Osteoblast (primary cell): ENCODE results near the gene JADE2. TPM values are rescaled to one million over a fixed set of nuclear protein-coding genes. Genes with fewer than 3 reads are reported as not detected.

Source experiments
- DNase-seq: peaks from one replicate; pipeline ENCODE4 v3.0.0; 2011; ENCODE audit warnings: low spot score, mixed read lengths; ENCODE audit not compliant: insufficient read length; ENCODE audit errors: missing footprints
- H2AFZ ChIP-seq: 2 replicates; pipeline ENCODE4 v1.6.0; 2011; ENCODE audit warnings: mild to moderate bottlenecking, low read length
- H3K27ac ChIP-seq: 2 replicates; pipeline ENCODE4 v1.5.1; 2011; ENCODE audit warnings: mild to moderate bottlenecking, low read depth, low read length, moderate library complexity
- H3K27me3 ChIP-seq: 2 replicates; pipeline ENCODE4 v1.6.0; 2012; ENCODE audit warnings: mild to moderate bottlenecking, control low read depth, inconsistent platforms, low read length, moderate library complexity; ENCODE audit not compliant: insufficient read depth
- H3K36me3 ChIP-seq: 2 replicates; pipeline ENCODE4 v1.5.1; 2011; ENCODE audit warnings: mild to moderate bottlenecking, low read length, control low read depth, moderate library complexity; ENCODE audit not compliant: insufficient read depth
- H3K4me1 ChIP-seq: 2 replicates; pipeline ENCODE4 v1.5.1; 2011; ENCODE audit warnings: mild to moderate bottlenecking, low read length, control low read depth, moderate library complexity; ENCODE audit not compliant: insufficient read depth
- H3K4me2 ChIP-seq: 2 replicates; pipeline ENCODE4 v1.6.0; 2011; ENCODE audit warnings: mild to moderate bottlenecking, low read length; ENCODE audit not compliant: insufficient read depth
- H3K4me3 ChIP-seq: fragments of 200-600 bp; sonication (generic); 3 replicates; pipeline ENCODE4 v1.5.1; 2012; ENCODE audit warnings: mild to moderate bottlenecking, low read length, inconsistent platforms; ENCODE audit not compliant: insufficient read depth
- H3K79me2 ChIP-seq: 2 replicates; pipeline ENCODE4 v1.6.0; 2012; ENCODE audit warnings: mild to moderate bottlenecking, low read length, control low read depth, inconsistent platforms; ENCODE audit not compliant: insufficient read depth
- H3K9me3 ChIP-seq: 2 replicates; pipeline ENCODE4 v1.5.1; 2011; ENCODE audit warnings: low read depth, low read length, control low read depth
- H4K20me1 ChIP-seq: 2 replicates; pipeline ENCODE4 v1.6.0; 2012; ENCODE audit warnings: mild to moderate bottlenecking, low read length, control low read depth; ENCODE audit not compliant: insufficient read depth
- total RNA-seq: library from RNA; depleted of rRNA; stranded (reverse); fragments of >200 nt; gene quantifications from 2 replicates; pipeline ENCODE4 v1.2.3, GENCODE V29; 2012
- TF ChIP-seq, protein P1 (sequence below): IDR thresholded peaks from 2 replicates; pipeline ENCODE4 v1.5.1; 2011; ENCODE audit warnings: mild to moderate bottlenecking, low read depth, low read length, moderate library complexity; ENCODE audit errors: extremely low read depth

Gene JADE2
- total RNA-seq, 1 donor: 26.8 TPM

DNA sequence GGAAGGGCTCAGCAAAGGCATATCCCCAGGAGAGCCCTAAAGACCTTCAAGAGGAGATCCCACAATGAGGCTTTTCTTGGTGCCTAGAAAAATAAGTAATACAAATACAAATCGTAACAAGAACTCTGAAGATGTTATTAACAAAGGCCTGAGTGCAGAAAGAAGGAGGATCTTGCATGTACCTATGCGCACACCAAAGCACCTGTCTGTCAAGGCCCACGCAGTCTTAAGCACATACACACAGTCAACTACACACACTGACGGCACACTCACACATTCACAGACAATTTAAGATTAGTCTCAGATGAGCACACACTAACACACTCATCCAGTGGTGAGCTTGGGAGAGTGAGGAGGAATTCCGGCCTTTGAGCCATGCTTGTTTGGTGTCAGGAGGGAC, 38.5 kb downstream of the JADE2 start:
- no peak overlapping the region for H2AFZ ChIP-seq
- no peak overlapping the region for H3K4me2 ChIP-seq
- no peak overlapping the region for H3K4me3 ChIP-seq
- no peak overlapping the region for H3K27ac ChIP-seq
- peaks cover 13% of the 10 kb centered on the region for H3K79me2 ChIP-seq
- H3K4me1 ChIP-seq: peaks cover 24% of the 10 kb centered on the region
- DNase-seq: peak; percentile 46
- TF ChIP-seq, protein P1, sequence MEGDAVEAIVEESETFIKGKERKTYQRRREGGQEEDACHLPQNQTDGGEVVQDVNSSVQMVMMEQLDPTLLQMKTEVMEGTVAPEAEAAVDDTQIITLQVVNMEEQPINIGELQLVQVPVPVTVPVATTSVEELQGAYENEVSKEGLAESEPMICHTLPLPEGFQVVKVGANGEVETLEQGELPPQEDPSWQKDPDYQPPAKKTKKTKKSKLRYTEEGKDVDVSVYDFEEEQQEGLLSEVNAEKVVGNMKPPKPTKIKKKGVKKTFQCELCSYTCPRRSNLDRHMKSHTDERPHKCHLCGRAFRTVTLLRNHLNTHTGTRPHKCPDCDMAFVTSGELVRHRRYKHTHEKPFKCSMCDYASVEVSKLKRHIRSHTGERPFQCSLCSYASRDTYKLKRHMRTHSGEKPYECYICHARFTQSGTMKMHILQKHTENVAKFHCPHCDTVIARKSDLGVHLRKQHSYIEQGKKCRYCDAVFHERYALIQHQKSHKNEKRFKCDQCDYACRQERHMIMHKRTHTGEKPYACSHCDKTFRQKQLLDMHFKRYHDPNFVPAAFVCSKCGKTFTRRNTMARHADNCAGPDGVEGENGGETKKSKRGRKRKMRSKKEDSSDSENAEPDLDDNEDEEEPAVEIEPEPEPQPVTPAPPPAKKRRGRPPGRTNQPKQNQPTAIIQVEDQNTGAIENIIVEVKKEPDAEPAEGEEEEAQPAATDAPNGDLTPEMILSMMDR: no peak
- H3K36me3 ChIP-seq: peaks cover 52% of the 10 kb centered on the region
- no peaks in the 10 kb centered on the region for H3K27me3 ChIP-seq
- no peaks in the 10 kb centered on the region for H3K9me3 ChIP-seq
- H4K20me1 ChIP-seq: no peaks in the 10 kb centered on the region

DNA sequence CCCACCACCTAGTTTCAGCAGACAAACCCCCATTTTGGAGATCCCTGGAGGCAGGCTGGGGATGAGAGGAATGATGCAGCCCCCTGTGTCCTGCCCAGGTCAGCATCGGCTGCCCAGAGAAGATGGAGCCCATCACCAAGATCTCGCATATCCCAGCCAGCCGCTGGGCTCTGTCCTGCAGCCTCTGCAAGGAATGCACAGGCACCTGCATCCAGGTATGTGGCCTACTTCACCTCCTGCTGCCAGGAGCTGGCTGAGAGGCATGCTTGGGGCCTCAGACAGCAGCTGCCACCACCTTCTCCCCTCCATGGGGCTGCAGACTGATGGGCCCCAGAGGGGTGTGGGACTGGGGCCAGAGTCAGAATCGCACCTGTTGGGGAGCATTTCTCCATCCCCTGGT, 38.9 kb downstream of the JADE2 start:
- no peak overlapping the region for H3K4me3 ChIP-seq
- peaks cover 26% of the 10 kb centered on the region for H3K4me1 ChIP-seq
- H2AFZ ChIP-seq: no peak overlapping the region
- peak; percentile 53 for DNase-seq
- no peak overlapping the region for H3K4me2 ChIP-seq
- H3K36me3 ChIP-seq: peaks cover 52% of the 10 kb centered on the region
- no peaks in the 10 kb centered on the region for H4K20me1 ChIP-seq
- no peaks in the 10 kb centered on the region for H3K9me3 ChIP-seq
- no peak overlapping the region for H3K27ac ChIP-seq
- peaks cover 11% of the 10 kb centered on the region for H3K79me2 ChIP-seq
- TF ChIP-seq, protein P1: no peak
- H3K27me3 ChIP-seq: no peaks in the 10 kb centered on the region

DNA sequence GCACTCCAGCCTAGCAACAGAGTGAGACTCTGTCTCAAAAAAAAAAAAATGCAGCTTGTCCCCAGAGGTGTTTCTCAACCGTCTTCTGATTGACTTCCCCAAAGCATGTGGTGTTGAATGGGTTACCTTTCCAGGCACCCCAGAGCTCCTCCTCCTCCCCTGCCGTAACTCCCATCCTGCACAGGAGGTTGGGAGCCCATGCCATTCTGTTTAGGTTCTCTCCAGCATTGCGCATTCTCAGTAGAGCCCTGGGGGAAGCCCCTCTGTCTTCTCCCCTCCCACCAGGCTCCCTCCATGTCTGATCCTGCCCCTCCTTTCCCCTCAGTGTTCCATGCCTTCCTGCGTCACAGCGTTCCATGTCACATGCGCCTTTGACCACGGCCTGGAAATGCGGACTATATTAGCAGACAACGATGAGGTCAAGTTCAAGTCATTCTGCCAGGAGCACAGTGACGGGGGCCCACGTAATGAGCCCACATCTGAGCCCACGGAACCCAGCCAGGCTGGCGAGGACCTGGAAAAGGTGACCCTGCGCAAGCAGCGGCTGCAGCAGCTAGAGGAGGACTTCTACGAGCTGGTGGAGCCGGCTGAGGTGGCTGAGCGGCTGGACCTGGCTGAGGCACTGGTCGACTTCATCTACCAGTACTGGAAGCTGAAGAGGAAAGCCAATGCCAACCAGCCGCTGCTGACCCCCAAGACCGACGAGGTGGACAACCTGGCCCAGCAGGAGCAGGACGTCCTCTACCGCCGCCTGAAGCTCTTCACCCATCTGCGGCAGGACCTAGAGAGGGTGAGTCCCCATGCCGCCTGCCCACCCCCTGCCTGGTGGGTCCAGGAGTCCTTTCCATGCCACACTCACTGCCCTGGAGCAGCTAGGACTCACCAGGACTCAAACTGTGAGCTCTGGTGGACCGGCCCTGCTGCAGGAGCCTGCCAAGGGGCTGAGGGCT, 40.6 kb downstream of the JADE2 start:
- TF ChIP-seq, protein P1: no peak
- Histone ChIP-seq H3K4me1 (peaks cover 26% of the 10 kb centered on the region), H3K36me3 (peaks cover 44% of the 10 kb centered on the region), H3K4me2 (no peak overlapping the region), H2AFZ (no peak overlapping the region), H4K20me1 (no peaks in the 10 kb centered on the region), H3K9me3 (no peaks in the 10 kb centered on the region), H3K27me3 (no peaks in the 10 kb centered on the region), H3K4me3 (no peak overlapping the region), H3K27ac (no peak overlapping the region), H3K79me2 (peaks cover 20% of the 10 kb centered on the region)
- peak; percentile 25 for DNase-seq

DNA sequence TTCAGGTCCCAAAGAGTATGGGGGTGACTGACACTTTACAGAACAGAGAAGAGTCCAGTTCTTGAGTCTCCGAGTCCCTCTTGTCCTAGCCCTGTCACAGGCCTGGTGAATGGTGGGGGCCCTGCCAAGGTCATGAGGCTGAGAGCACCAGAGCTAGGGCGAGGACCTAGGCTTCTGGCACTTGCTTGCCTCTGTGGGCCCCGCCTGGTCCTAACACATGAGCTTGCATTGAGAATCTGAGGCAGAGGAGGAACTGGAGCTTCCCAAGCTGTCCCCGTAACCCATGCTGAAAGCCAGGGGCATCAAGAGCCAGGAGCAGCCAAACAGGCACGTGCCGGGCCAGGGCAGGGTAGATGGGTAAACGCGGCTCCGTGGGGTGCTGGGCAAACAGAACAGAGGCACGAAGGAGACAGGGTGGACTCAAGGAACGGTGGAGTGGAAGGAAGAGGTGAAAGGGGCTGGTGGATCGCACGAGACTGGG, 41.3 kb downstream of the JADE2 start:
- Histone ChIP-seq H3K4me3 (no peak overlapping the region), H3K4me1 (peaks cover 21% of the 10 kb centered on the region), H2AFZ (no peak overlapping the region), H3K9me3 (no peaks in the 10 kb centered on the region), H4K20me1 (peaks cover under 1% of the 10 kb centered on the region), H3K27ac (no peak overlapping the region), H3K36me3 (peaks cover 45% of the 10 kb centered on the region), H3K79me2 (peaks cover 25% of the 10 kb centered on the region), H3K27me3 (no peaks in the 10 kb centered on the region), H3K4me2 (no peak overlapping the region)
- DNase-seq: peak; percentile 79
- TF ChIP-seq, protein P1: no peak
